HG02642 (cell line): ENCODE measurements around the gene TNFSF18.
"Not testable (repeated sequence)": the region's sequence is repeated elsewhere in the genome, so short reads cannot be mapped to it uniquely, and the experiment has no call there.

Source experiments
- ATAC-seq: cut with Tn5 transposase; IDR thresholded peaks from one replicate; pipeline ENCODE4 v1.9.1; 2021; ENCODE audit warnings: mild to moderate bottlenecking; ENCODE audit not compliant: unreplicated experiment, poor library complexity

TNFSF18 gene, protein sequence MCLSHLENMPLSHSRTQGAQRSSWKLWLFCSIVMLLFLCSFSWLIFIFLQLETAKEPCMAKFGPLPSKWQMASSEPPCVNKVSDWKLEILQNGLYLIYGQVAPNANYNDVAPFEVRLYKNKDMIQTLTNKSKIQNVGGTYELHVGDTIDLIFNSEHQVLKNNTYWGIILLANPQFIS

GRCh38 chr1:173050865-173051264 lies at the start of gene TNFSF18:
Gene TNFSF18 (minus strand): TSS chr1:173050941. CDS start chr1:173050896, 45 bp downstream.
- ATAC-seq, result no peak

DNA sequence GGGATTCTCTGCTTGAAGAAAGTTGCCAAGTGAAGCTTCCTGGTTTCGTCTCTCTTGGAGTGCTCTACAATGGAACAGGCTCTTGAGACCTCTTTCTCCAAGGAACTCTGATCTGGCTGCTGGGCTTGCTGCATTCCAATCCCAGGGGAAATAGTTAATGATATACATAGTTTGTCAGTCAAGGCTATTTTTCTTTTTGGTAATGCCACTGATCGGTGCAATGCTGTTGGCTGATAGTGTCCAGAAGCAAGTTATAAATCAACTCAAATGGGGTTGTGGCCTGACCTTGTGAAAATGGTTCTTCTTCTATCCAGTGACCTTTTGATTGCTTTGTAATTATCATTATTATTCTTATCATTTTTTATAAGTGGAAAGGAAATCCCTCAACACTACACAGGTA lies 48.4 kb upstream of the TNFSF18 start:
- ATAC-seq, result no peak

- no peak for ATAC-seq
These were observed 47.4 kb upstream of the TNFSF18 start for GRCh38 chr1:173098117-173098516.

DNA sequence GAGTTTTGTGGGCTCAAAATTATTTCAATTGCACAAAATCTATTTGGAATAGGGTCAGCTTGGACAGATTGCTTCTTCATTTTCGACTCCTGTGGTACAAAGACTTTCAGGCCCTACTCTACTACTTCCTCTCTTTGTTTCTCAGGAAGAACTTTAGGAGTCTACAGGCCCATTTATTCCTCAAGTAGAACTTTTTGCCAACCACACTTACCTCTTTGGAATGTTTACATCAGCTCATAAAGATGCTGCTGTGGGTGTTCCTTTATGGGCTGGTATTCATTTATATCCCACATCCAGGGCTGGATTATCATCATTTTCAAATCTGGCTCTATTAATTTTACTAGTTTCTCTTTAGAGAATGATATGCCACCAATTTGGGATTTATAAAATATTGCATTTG lies 46.3 kb upstream of the TNFSF18 start:
- ATAC-seq, result no peak

DNA sequence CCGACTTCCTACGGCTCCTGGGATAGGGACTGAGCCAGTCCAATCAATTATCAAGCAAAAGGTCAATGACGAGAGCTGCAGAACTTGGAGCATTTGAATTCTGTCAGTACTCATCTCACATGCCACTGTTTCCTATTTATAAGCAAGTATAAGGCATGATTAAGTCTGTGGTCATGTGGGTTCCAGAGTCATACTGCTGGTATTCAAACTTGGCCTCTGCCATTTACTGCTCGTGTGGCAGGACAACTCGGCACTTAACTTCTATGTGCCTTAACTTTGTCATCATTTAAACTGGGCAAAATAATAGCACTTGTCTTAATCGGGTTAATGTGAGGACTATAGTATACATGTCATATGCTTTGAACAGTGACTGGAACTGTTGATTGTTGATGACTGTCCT lies 44.9 kb upstream of the TNFSF18 start:
- no peak for ATAC-seq

GRCh38 chr1:173094541-173094940 lies 43.8 kb upstream of the TNFSF18 start:
- no peak for ATAC-seq

DNA sequence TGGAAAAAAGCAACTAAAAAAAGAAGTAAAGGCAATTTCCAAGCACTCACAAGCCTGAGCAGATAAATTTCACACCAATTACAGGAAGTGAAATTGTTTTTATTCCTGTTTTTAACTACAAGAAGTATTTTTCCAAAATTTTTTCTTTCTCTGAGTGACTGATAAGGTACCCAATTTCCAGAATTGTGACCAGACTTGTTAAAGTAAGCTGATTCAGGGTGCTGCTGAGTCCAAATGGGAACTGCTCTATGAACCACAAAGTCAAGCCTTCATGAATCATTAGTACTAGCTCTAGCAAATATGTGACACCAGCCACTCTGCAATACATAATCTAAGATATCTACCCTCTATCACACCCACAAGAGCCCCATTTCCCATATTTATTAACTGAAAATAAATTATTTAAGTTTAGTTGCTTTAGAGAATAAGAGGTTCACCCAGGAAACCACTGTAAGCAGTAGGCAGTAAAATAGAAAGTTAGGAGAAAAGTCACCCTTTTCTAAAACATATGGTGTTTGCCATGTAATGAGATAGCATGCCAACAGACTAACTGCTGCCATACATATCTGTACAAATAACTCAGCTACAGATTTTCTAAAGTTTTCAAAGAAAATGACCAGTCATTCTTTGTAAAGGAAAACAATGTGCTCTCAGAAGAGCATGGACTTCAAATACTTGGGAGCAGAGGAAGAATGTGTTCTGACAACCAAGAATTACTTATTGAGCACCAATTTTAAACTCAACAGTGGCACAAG lies 43.1 kb upstream of the TNFSF18 start:
- no peak for ATAC-seq

DNA sequence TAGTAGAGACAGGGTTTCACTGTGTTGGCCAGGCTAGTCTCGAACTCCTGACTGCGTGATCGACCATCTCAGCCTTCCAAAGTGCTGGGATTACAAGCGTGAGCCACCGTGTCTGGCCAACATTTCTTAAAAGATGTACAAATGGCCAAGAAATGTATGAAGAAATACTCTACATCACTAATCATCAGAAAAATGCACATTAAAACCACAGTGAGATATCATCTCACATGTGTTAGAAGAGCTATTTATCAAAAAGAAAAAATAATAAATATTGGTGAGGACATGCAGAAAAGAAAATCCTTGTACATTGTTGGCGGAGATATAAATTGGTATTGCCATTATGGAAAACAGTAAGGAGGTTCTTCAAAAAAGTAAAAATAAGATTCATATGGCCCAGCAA lies 33.6 kb upstream of the TNFSF18 start:
- ATAC-seq, result no peak

DNA sequence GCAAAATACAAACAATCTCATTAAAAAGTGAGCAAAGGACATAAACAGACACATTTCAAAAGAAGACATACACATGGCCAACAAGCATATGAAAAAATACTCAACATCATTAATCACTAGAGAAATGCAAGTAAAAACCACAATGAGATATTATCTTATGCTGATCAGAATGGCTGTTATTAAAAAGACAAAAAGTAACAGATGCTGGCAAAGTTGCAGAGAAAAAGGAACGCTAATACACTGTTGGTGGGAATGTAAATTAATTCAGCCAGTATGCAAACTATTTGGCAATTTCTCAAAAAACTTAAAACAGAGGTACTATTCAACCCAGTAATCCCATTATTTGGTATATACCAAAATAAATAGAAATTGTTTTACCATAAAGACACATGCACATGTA lies 32.2 kb upstream of the TNFSF18 start:
- no peak for ATAC-seq

DNA sequence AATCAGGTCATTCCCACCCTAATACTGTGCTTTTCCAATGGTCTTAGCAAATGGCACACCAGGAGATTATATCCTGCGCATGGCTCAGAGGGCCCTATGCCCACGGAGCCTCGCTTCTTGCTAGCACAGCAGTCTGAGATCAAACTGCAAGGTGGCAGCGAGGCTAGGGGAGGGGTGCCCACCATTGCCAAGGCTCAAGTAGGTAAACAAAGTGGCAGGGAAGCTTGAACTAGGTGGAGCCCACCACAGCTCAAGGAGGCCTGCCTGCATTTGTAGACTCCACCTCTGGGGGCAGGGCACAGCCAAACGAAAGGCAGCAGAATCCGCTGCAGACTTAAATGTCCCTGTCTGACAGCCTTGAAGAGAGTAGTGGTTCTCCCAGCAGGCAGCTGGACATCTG lies 23.5 kb upstream of the TNFSF18 start:
- not testable (repeated sequence) for ATAC-seq

DNA sequence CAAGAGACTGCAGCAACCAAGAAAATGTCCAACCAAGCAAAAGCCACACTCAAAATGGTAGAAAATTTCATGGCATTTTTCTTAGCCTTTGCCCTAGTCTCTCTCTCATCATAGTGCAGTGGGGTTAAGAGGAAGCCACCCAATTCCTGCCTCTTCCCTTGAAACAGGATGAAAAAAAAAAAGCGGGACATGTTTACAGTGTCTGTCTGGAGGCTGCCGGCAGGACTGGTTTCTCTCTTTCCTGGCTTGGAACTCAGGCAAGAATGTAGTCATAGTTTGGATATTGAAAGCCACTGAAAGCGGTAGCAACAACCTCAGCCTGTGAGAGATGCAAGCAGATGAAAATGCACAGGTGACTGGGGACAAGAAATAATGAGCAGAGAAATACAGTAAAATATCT lies 13.3 kb upstream of the TNFSF18 start:
- no peak for ATAC-seq

DNA sequence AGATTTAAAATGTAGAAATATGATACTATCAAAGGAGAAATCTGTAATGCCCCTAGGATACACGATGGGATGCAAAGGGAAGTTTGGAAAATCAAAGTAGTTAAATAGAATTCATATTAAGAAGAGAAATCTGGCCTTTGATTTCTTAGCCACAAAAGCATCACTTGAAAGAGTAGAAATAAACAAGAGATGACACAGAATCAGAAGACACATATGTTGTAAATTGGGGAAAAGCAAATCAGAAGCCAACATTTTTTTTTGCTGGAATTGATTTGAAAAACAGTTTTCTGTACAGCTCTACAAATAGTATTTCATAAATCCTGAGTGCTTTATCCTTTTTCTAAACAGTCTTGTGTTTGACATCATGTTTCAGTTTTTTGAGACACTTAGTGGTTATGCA lies 12.4 kb upstream of the TNFSF18 start:
- no peak for ATAC-seq

- no peak for ATAC-seq
These were observed 11.6 kb upstream of the TNFSF18 start for GRCh38 chr1:173062150-173062938.

DNA sequence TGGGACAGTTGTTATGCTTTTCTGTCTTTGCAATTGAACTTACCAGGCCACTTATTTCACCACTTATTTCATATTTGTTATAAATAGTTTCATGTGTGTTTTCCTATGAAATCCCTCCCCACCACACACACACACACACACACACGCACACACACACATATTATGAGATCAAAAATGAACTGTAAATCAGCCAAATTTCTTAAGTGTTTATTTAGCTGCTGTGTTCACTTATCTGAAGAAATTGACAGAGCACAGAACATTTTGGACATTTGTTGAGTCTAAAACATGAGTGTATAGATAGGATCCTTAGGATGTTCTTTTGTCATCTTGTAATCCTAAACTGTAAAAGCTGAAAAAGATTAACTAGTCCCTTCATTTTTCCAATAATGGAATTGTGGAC lies 7.8 kb upstream of the TNFSF18 start:
- ATAC-seq, result no peak

DNA sequence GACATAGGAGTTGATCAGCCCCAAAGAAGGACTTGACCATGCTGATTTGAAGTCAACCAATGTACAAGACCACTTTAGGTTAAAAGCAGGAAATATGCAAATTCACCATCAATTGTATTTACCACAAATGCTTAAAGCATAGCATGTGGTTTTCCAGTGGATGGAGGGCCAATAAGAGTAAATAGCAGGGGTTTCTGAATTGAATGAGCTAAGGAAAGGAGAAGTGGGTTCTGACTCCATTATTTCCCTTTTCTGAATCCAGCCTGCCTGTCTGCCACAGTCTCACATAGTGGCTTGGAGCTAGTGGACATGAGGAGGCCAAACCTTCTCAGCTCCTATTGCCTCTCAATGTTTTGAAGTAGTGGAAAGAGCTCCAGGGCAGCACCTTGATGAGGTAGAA lies 7.2 kb upstream of the TNFSF18 start:
- no peak for ATAC-seq

- no peak for ATAC-seq
These were observed 5.6 kb upstream of the TNFSF18 start for GRCh38 chr1:173056365-173056764.

DNA sequence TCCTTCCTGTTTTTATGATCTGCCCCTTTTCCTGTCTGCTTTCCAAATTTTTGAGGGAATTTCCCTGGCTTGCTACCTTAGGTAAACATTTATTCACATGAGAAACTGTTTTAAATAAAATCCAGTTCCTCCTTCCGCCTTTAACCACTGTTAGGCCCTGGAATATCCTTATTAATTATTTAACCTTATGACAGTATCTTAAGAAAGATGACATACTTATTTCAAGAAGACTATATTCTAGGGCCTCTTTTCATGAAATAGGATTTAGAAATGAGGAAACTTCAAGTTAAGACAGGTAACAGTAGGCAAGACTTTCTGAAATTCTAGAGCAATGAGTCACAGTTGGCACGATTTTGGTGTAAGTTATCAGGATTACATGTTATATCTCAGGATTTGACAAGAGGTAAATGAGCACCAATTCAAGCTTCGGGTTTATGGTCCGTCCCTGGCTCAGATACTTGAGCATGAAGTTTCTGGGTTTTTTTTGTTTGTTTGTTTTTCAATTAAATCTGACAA lies 2.0 kb upstream of the TNFSF18 start:
- ATAC-seq, result no peak

GRCh38 chr1:173049322-173049633 lies 1.5 kb downstream of the TNFSF18 start:
- no peak for ATAC-seq

DNA sequence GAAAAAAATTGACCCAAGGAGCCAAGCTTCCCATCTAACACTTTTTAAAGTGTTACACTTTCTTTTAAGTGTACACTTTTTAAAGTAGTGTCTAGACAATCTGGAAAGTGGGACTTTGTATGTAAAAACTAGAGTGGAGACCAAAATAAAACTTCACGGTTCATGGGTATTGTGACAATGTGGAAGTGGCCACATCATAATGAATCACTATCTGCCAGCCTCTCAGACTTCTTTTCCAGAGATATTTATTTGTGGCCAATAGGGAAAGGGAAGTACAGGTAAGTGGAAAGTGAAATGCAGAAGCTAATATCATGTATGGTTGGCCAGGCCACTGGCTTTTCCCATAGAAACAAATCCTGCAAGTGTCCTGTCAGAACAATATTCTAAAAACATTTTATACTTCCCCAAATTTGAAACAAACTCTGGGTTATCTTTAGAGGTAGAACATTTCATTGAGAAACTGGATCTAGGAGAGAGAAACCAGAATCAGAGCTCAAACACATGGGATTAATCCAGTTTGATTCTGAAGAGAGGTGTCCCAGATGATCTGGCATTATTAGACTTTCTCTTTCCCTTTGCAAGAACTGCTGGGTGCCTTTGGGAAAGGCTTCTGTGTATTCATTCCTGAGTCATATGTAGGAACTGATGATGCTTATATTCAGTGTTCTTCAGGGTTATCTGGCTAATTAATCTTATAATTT lies 2.0 kb downstream of the TNFSF18 start:
- ATAC-seq, result no peak

DNA sequence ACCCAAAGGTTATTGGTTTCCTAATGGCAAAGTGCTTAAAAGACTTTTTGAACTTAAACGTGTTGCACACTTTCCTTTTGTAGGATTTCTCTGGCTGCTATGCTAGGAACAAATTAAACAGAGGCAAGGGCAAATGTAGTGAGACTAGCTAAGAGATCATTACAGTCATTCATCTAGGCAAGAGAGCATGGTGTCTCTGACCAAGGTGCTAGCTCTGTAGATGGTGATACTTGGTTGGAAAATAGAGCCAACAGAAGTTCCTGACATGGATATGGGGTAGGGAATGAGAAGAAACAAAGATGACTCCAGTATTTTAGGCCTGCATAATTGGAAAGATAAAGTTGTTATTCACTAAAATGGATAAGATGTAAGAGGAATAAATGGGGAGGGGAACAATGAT lies 6.1 kb downstream of the TNFSF18 start:
- ATAC-seq, result no peak

DNA sequence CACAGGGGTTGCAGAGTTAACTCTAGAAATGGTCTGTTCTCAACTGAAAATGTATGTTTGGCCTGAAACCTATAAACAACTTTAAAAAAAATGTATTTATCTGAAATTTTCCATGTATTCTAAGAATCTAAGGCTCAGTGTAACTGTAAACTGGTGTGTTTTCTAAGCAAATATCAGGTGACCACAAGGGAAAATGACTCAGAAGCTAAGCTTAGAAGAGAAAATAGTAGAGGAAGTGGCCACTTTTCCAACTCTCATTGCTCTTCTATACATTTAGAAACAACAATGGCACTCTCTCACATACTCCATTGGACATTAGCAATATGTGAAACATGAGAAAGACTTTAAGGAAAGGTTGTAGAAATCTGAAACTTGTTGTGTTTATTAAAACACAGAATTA lies 7.5 kb downstream of the TNFSF18 start:
- no peak for ATAC-seq
